HL-60 (cell line): Measurements from ENCODE around the gene PRSS53.

ENCODE experiments used
- CTCF ChIP-seq: IDR thresholded peaks from one replicate; pipeline ENCODE4 v1.5.1; 2011; ENCODE audit warnings: low read length, control low read depth, inconsistent platforms; ENCODE audit not compliant: insufficient read depth
- GABPA ChIP-seq: IDR thresholded peaks from 2 replicates; pipeline ENCODE4 v1.6.1; 2012; ENCODE audit warnings: low read depth
- POLR2AphosphoS5 ChIP-seq: IDR thresholded peaks from 2 replicates; pipeline ENCODE4 v1.6.1; 2012; ENCODE audit warnings: low read depth
- SPI1 ChIP-seq: IDR thresholded peaks from 2 replicates; pipeline ENCODE4 v1.6.1; 2012; ENCODE audit warnings: low read depth, mild to moderate bottlenecking, borderline replicate concordance

GRCh38 chr16:31083556-31083955, 5.2 kb downstream of the PRSS53 start:
- no peak for TF ChIP-seq CTCF
- TF ChIP-seq POLR2AphosphoS5, result 0 out of 2 replicates have a peak, but pooled peaks have one; percentile 17
- no peak for TF ChIP-seq GABPA
- no peak for TF ChIP-seq SPI1
